Left lung (tissue), 10 donors: ENCODE measurements around the gene SLC25A21. TPM values are rescaled to one million over a fixed set of nuclear protein-coding genes. Genes with fewer than 3 reads are reported as not detected.
"Not testable (repeated sequence)": the region's sequence is repeated elsewhere in the genome, so short reads cannot be mapped to it uniquely, and the experiment has no call there.

Experiments
- ATAC-seq: fragments of 200-7000 bp; cut with Tn5 transposase; one replicate; pipeline ENCODE4 v1.9.1; 2020; ENCODE audit warnings: moderate library complexity
- DNase-seq, 4 donors: peaks; one replicate each; pipeline ENCODE4 v3.0.0-alpha.2; 2013 to 2020
- H3K27ac ChIP-seq, 2 donors: fragments of 200-600 bp; sonication (generic) in 1 of 2; one replicate each; pipeline versions ENCODE4 v1.5.0 to v1.8.0; 2020 to 2021
- H3K27me3 ChIP-seq, 2 donors: fragments of 200-600 bp; sonication (generic) in 1 of 2; one replicate each; pipeline versions ENCODE4 v1.5.0 to v1.8.0; 2020 to 2021
- H3K36me3 ChIP-seq, 2 donors: fragments of 200-600 bp; sonication (generic) in 1 of 2; one replicate each; pipeline versions ENCODE4 v1.5.0 to v1.8.0; 2020 to 2021
- H3K4me1 ChIP-seq, 2 donors: fragments of 200-600 bp; one replicate each; pipeline ENCODE4 v1.8.0; 2021
- H3K4me3 ChIP-seq, 2 donors: fragments of 200-600 bp; sonication (generic) in 1 of 2; one replicate each; pipeline versions ENCODE4 v1.5.0 to v1.8.0; 2020 to 2021; ENCODE audit warnings: mild to moderate bottlenecking in 1 of 2
- H3K9me3 ChIP-seq, 2 donors: fragments of 200-600 bp; sonication (generic) in 1 of 2; one replicate each; pipeline versions ENCODE4 v1.5.0 to v1.8.0; 2020 to 2021
- CTCF ChIP-seq, 2 donors: fragments of 200-600 bp; sonication (generic) in 1 of 2; IDR thresholded peaks; one replicate each; pipeline versions ENCODE4 v1.5.0 to v1.8.0; 2021; ENCODE audit warnings: antibody characterized with exemption in 2 of 2
- intact Hi-C, 2 donors: fragments of 100-400 bp; cut with DNase I; formaldehyde crosslinking; loops; one replicate each; pipeline versions ENCODE4 v1.11.2 to v1.14.2; 2022
- polyA plus RNA-seq, 6 donors: library from polyadenylated mRNA; unstranded; fragments of 120-200 nt; gene quantifications; one replicate each; pipeline ENCODE4 v1.2.1, GENCODE V29; 2013; ENCODE audit not compliant: insufficient read length in 6 of 6
- total RNA-seq, 2 donors: library from RNA; stranded (reverse); fragmentation: NEBNext Ultra II Directional; extraction: Animal tissue kit (Norgen Biotek cat#: 25700); gene quantifications; one replicate each; pipeline ENCODE4 v1.2.1, GENCODE V29; 2021
- donor health status: DM: no; HTN: yes; CAD: no.
- donor health status: DM: no; HTN: no; CAD: no.

SLC25A21 gene
- total and polyA plus RNA-seq, 8 donors: 0.47 to 3.7 (median 2.7) TPM

GRCh38 chr14:37181441-37181840 is 9.0 kb upstream of the SLC25A21 start:
- ATAC-seq (no peak), DNase-seq (no peak)
- intact Hi-C loops: no loop called here
- Histone ChIP-seq H3K9me3 (no peaks in the 10 kb centered on the region), H3K4me3 (no peak overlapping the region), H3K36me3 (no peaks in the 10 kb centered on the region), H3K4me1 (no peaks in the 10 kb centered on the region), H3K27ac (no peak overlapping the region), H3K27me3 (no peaks in the 10 kb centered on the region)
- no peak for TF ChIP-seq CTCF (IDR thresholded peaks at IDR 0.05)

- H3K27me3 ChIP-seq, H3K27ac ChIP-seq, intact Hi-C loops, ATAC-seq, H3K4me3 ChIP-seq, H3K36me3 ChIP-seq, H3K4me1 ChIP-seq, H3K9me3 ChIP-seq, DNase-seq: not testable (repeated sequence)
Observed at GRCh38 chr14:37180886-37181285, 8.5 kb upstream of the SLC25A21 start.

- intact Hi-C loops: no loop called here
- H3K4me1 ChIP-seq: no peaks in the 10 kb centered on the region
- no peak for TF ChIP-seq CTCF (IDR thresholded peaks at IDR 0.05)
- no peaks in the 10 kb centered on the region for H3K9me3 ChIP-seq
- ATAC-seq (no peak), DNase-seq (no peak)
- no peak overlapping the region for H3K4me3 ChIP-seq
- H3K27ac ChIP-seq: no peak overlapping the region
- H3K36me3 ChIP-seq: no peaks in the 10 kb centered on the region
- H3K27me3 ChIP-seq: no peaks in the 10 kb centered on the region
Observed at GRCh38 chr14:37179896-37180502, 7.6 kb upstream of the SLC25A21 start.

GRCh38 chr14:37172936-37173614 is 669 bp upstream of the SLC25A21 start:
- H3K27me3 ChIP-seq: peaks cover 0 to 27% of the 10 kb centered on the region in 2 donors
- peak overlapping the region; percentile 46 to 51 for H3K4me3 ChIP-seq
- no peaks in the 10 kb centered on the region for H3K9me3 ChIP-seq
- no peak for DNase-seq
- intact Hi-C loops: no loop called here
- peaks cover 0 to 6% of the 10 kb centered on the region in 2 donors for H3K4me1 ChIP-seq
- peak overlapping the region in 1 of 2 donors; percentile 92 for H3K27ac ChIP-seq
- TF ChIP-seq CTCF (IDR thresholded peaks at IDR 0.05): no peak
- ATAC-seq: no peak
- no peaks in the 10 kb centered on the region for H3K36me3 ChIP-seq

GRCh38 chr14:37171678-37172023 is 755 bp downstream of the SLC25A21 start:
- peak overlapping the region; percentile 83 to 92 for H3K27ac ChIP-seq
- intact Hi-C loops: no loop called here
- no peaks in the 10 kb centered on the region for H3K36me3 ChIP-seq
- peak overlapping the region; percentile 46 to 51 for H3K4me3 ChIP-seq
- H3K27me3 ChIP-seq: peaks cover 0 to 27% of the 10 kb centered on the region in 2 donors
- H3K4me1 ChIP-seq: peaks cover 0 to 6% of the 10 kb centered on the region in 2 donors
- DNase-seq (no peak), ATAC-seq (peak; percentile 45)
- no peaks in the 10 kb centered on the region for H3K9me3 ChIP-seq
- no peak for TF ChIP-seq CTCF (IDR thresholded peaks at IDR 0.05)
